Panc1 (cell line): ENCODE results near the gene CDC26.
A peak's percentile ranks its signal among the peaks of the same experiment; 100 is the strongest.

Experiments used
- POLR2AphosphoS5 ChIP-seq: IDR thresholded peaks from 2 replicates; pipeline ENCODE4 v1.6.1; 2012; ENCODE audit warnings: mild to moderate bottlenecking, low read depth, low read length, moderate library complexity
- REST ChIP-seq, 2 experiments: IDR thresholded peaks; 2 replicates each; pipeline ENCODE4 v1.6.1; 2011 to 2012; ENCODE audit warnings: low read depth in 2 of 2, control low read depth in 1 of 2, low read length in 1 of 2, mild to moderate bottlenecking in 1 of 2, moderate library complexity in 1 of 2; ENCODE audit not compliant: insufficient read depth in 1 of 2
- SIN3A ChIP-seq: IDR thresholded peaks from 2 replicates; pipeline ENCODE4 v1.6.1; 2012; ENCODE audit warnings: low read depth, mild to moderate bottlenecking, low read length, moderate library complexity, borderline replicate concordance; ENCODE audit not compliant: insufficient read depth
- TF ChIP-seq, protein P1 (sequence below): fragments of 450-650 bp; IDR thresholded peaks from 2 replicates; pipeline ENCODE4 v1.5.1; 2017; ENCODE audit warnings: mild to moderate bottlenecking

DNA sequence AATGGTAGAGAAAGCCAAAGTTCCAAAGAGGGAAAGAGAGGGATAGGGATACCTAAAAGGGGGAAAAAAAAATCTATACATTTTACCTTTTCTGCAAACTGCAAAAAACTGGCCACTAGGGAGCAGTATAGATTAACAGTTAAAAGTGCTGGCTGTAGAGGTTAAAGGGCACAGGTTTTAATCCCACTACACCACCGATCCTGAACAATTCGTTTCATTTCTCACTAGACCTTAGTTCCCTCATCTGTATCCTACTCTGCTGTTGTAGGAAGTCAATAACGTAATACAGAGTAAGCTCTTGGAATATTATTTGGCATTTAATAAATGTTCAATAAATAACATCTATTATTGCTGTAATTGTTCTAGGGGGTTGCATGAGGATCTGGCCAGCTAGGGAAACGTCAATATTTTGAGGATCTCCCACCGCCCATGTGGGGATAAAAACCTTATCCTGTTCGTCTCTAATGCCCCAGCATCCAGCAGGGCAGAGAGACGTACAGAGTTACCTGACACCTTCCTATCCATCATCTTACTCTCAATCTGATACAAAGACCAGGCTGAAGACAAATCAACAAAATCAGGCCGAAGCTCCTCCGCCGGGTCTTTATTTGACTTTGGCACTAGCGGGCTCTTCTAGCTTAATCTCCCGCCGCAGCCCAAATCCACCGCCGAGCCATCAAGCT lies 757 bp downstream of the CDC26 start:
- TF ChIP-seq REST (IDR thresholded peaks at IDR 0.05; ENCODE audit: insufficient read depth in 1 of 2, low read depth in 2 of 2, low read length in 1 of 2) = no peak
- TF ChIP-seq, protein P1, sequence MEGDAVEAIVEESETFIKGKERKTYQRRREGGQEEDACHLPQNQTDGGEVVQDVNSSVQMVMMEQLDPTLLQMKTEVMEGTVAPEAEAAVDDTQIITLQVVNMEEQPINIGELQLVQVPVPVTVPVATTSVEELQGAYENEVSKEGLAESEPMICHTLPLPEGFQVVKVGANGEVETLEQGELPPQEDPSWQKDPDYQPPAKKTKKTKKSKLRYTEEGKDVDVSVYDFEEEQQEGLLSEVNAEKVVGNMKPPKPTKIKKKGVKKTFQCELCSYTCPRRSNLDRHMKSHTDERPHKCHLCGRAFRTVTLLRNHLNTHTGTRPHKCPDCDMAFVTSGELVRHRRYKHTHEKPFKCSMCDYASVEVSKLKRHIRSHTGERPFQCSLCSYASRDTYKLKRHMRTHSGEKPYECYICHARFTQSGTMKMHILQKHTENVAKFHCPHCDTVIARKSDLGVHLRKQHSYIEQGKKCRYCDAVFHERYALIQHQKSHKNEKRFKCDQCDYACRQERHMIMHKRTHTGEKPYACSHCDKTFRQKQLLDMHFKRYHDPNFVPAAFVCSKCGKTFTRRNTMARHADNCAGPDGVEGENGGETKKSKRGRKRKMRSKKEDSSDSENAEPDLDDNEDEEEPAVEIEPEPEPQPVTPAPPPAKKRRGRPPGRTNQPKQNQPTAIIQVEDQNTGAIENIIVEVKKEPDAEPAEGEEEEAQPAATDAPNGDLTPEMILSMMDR = peak; percentile 67; the same call in 1 of the 2 replicates
- no peak for TF ChIP-seq POLR2AphosphoS5
- TF ChIP-seq SIN3A = no peak
